ENCODE data around the gene KRTAP1-4. TPM values are rescaled to one million over a fixed set of nuclear protein-coding genes. Genes with fewer than 3 reads are reported as not detected.

KRTAP1-4 gene
- total and polyA plus RNA-seq, 2 of the 8 experiments (the other 6 are each of a cell fraction or from before 2014, with no cell fraction given), result not detected

DNA sequence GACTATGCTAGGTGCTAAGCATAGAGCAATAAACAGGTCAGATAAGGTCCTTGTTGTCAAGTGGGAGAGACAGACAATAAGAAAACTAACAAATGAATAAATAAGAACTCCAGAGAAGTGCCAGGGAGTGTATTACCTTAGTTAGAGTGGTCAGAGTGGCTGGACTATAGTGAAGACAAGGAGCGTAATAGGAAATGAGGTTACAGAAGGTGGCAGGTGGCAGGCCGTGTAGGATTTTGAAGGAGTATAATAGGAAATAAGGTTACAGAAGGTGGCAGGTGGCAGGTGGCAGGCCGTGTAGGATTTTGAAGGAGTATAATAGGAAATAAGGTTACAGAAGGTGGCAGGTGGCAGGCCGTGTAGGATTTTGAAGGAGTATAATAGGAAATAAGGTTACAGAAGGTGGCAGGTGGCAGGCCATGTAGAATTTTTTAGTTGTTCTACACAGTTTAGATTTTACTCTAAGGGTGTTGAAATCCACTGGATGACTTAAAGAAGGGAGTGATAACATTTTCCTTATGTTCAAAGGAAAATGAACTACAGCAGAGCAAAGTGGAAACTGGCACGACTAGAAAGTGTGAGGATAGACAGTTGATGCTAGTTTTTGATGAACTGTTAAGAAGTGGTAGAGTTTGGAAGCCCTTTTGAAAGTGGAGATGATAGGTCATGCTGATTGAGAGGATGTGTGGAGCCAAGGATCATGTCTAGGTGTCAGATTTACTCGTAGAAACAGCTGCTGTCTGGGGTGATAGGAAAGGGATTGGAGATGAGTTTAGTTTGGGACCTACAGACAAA, 17.5 kb downstream of the KRTAP1-4 start:
- Histone ChIP-seq H2BK20ac (ENCODE audit: low read length) (no peak overlapping the region), H3K79me2 (ENCODE audit: control insufficient read depth in 1 of 2, insufficient read depth in 2 of 2, low read length in 2 of 2) (no peaks in the 10 kb centered on the region), H3K79me1 (ENCODE audit: low read depth, low read length) (no peaks in the 10 kb centered on the region), H3K27me3 (replicated peaks in 1 of 4; ENCODE audit: control insufficient read depth in 3 of 4, extremely low read depth in 1 of 4, insufficient read depth in 3 of 4, low read length in 3 of 4) (no peaks in the 10 kb centered on the region), H4K8ac (ENCODE audit: extremely low read depth, insufficient read depth, low read length) (no peak overlapping the region), H3K9me3 (ENCODE audit: insufficient read depth in 2 of 2, low read depth in 1 of 2, low read length in 1 of 2) (no peaks in the 10 kb centered on the region), H2BK120ac (replicated peaks; ENCODE audit: low read depth, low read length) (no peak overlapping the region), H4K91ac (replicated peaks; ENCODE audit: insufficient read length, low read length) (no peak overlapping the region), H3K36me3 (ENCODE audit: control insufficient read depth in 2 of 4, insufficient read depth in 4 of 4, low read length in 3 of 4) (no peaks in the 10 kb centered on the region), H4K5ac (ENCODE audit: insufficient read length, low read depth, low read length) (no peak overlapping the region), H3K23me2 (ENCODE audit: low read depth, low read length) (no peaks in the 10 kb centered on the region), H3K56ac (replicated peaks; ENCODE audit: insufficient read length, low read depth, low read length) (no peak overlapping the region), H2BK5ac (ENCODE audit: low read depth, low read length) (no peak overlapping the region), H3K4me1 (replicated peaks in 1 of 4; ENCODE audit: control insufficient read depth in 3 of 4, insufficient read depth in 4 of 4, low read length in 3 of 4) (peaks cover 0 to 10% (median 6%) of the 10 kb centered on the region in 4 experiments; a peak in 6 of 7 replicates), H3K4me3 (ENCODE audit: extremely low read depth in 1 of 4, insufficient read depth in 2 of 4, low read depth in 3 of 4, low read length in 4 of 4) (no peak overlapping the region), H3K9ac (replicated peaks in 1 of 4; ENCODE audit: extremely low read depth in 1 of 4, low read depth in 3 of 4, low read length in 3 of 4) (no peak overlapping the region), H3K18ac (ENCODE audit: extremely low read depth, low read length) (no peak overlapping the region), H2BK12ac (ENCODE audit: low read depth, low read length) (no peak overlapping the region), H3K14ac (ENCODE audit: insufficient read length) (no peak overlapping the region), H3K4ac (replicated peaks; ENCODE audit: insufficient read length, low read depth, low read length) (no peak overlapping the region), H2BK15ac (ENCODE audit: low read length) (no peak overlapping the region), H2AK5ac (ENCODE audit: low read depth, low read length) (no peak overlapping the region), H2AFZ (ENCODE audit: low read length) (no peak overlapping the region), H3K23ac (ENCODE audit: insufficient read length) (no peak overlapping the region), H3K27ac (ENCODE audit: low read depth, low read length) (no peak overlapping the region), H3K4me2 (ENCODE audit: insufficient read depth in 1 of 2, low read depth in 2 of 2, low read length in 2 of 2) (no peak overlapping the region), H4K20me1 (replicated peaks in 1 of 2; ENCODE audit: control insufficient read depth in 1 of 2, insufficient read depth in 2 of 2, low read length in 2 of 2) (no peaks in the 10 kb centered on the region)
- no peak for DNase-seq (ENCODE audit: low read depth in 1 of 2, low spot score in 2 of 2)
- ChIA-PET POLR2A (ENCODE audit: partially characterized antibody) (no interaction called here), CTCF (ENCODE audit: partially characterized antibody) (no interaction called here)
- no peak for FAIRE-seq
- WGBS, 2 experiments (ENCODE audit: extremely low coverage in 1 of 2, insufficient coverage in 1 of 2, insufficient read length in 1 of 2, insufficient replicate concordance in 2 of 2, low coverage in 1 of 2, low lambda C conversion rate in 2 of 2, missing lambda C conversion rate in 1 of 2), result 87% methylated on average over 6 of the region's 6 CpGs; no CpG with 5 or more reads in 1 of the 2 experiments
- no peak for TF ChIP-seq RXRA (IDR thresholded peaks at IDR 0.05; ENCODE audit: insufficient read depth, low read depth, low read length)
- no peak for TF ChIP-seq CBX5 (IDR thresholded peaks at IDR 0.05; ENCODE audit: low read depth, low read length)
- no peak for TF ChIP-seq BCL11A (IDR thresholded peaks at IDR 0.05; ENCODE audit: low read depth in 2 of 2, low read length in 2 of 2)
- TF ChIP-seq ZNF274 (IDR thresholded peaks at IDR 0.05; ENCODE audit: borderline replicate concordance, extremely low read depth, low read length), result no peak
- no peak for TF ChIP-seq FOSL1 (IDR thresholded peaks at IDR 0.05; ENCODE audit: insufficient read depth, low read depth, low read length)
- TF ChIP-seq NANOG (IDR thresholded peaks at IDR 0.05; ENCODE audit: insufficient read depth, low read depth, low read length, poor library complexity, severe bottlenecking), result no peak
- no peak for TF ChIP-seq GABPA (IDR thresholded peaks at IDR 0.05; ENCODE audit: borderline replicate concordance, insufficient read depth, low read length)
- TF ChIP-seq TCF12 (IDR thresholded peaks at IDR 0.05; ENCODE audit: low read depth, low read length), result no peak
- no peak for TF ChIP-seq SIRT6 (IDR thresholded peaks at IDR 0.05; ENCODE audit: low read length)
- TF ChIP-seq POLR2AphosphoS5 (IDR thresholded peaks at IDR 0.05; ENCODE audit: low read depth, low read length), result no peak
- TF ChIP-seq, protein P1, sequence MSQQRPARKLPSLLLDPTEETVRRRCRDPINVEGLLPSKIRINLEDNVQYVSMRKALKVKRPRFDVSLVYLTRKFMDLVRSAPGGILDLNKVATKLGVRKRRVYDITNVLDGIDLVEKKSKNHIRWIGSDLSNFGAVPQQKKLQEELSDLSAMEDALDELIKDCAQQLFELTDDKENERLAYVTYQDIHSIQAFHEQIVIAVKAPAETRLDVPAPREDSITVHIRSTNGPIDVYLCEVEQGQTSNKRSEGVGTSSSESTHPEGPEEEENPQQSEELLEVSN (IDR thresholded peaks at IDR 0.05), result no peak
- TF ChIP-seq RBBP5 (IDR thresholded peaks at IDR 0.05; ENCODE audit: borderline replicate concordance, low read depth, low read length), result no peak

All from H1 (cell line).